ENCODE data around the gene OLA1.

Gene OLA1

GRCh38 chr2:174026122-174026845 lies 222.0 kb downstream of the OLA1 start:
- no peak for DNase-seq

DNA sequence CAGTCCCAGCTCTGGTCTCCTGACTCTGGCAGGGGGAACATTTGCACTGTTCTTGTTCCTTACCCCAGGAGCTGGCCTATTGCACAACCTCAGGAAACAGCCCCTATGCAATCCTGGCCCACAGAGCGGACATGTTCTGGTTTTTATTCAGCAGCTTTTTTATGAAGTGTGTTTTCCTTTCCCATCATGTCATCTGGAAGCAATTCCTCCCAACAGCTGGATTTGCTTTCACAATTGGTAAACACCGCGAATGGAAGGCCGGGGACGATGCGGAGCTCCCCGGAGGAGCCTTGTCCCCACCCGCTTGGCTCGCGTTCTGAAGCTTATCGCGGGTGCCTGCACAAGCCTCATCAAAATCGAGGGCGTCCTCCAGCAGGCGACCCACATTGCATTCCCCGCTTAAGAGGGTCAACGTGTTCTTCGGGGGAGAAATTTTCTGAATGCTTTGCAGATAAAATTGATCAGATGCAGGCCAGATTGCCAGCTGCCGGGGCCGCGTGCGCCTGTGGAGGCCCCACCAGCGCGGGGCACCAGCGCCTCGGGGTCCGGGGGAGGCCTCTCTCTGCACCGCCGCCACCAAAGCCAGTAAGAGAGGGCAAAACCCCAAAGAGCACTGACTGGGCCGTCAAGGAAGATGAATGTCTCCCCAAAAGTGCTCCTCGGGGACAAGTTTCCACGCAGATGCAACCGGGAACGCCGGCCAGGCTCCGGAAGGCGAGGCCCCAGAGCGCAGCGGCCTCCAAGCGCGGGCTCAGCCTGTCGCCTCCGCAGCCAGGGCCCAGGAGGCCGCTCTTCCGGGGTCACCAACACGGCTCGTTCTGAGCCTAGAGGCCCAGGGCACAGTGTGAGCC lies 222.8 kb downstream of the OLA1 start:
- no peak for DNase-seq

DNA sequence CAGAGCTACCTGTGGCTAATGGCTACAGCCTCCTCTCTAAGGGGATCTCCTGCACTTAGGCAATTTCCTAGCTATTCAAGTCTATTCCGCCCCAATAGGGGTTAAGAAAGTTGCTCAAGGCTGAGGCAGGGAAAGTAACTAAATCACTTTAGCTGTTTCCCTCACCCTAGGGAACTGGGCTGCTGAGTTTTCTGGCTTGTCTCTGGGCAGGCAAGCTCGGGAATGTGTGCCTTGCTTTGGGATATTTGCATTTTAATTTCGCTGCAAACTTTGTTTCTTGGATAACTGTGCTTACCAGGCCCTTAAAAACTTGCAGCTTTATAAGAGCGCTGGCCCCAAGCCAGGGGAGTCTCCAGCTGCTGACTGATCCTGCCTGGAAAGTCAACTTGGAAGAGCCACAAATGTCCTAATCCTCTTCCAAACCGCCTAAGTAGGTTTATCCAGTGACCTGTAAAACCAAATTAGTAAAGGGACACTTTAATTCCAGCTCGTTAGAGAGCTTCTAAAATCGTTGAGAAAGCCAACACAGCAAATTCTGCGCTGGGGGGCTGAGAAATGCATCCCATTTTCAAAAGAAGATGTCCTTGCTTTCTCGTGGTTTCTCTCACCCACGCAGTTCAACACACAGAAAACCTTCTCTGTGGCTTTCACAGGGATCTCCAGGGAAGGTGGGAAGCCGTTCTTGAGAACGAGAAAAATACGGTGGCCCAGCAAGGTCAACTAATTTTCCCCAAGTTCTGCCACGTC lies 223.6 kb downstream of the OLA1 start:
- DNase-seq: no peak

- no peak for DNase-seq
These were observed 224.5 kb downstream of the OLA1 start for GRCh38 chr2:174023591-174024523.
